Measurements from ENCODE around the gene ANKRD31.
"Not testable (repeated sequence)": the region's sequence is repeated elsewhere in the genome, so short reads cannot be mapped to it uniquely, and the experiment has no call there.

The ANKRD31 gene

GRCh38 chr5:75236322-75237316 is at the start of gene ANKRD31:
ANKRD31 (minus strand) TSS chr5:75236878; CDS start chr5:75236686, 192 bp downstream.
- peak; percentile 82 for DNase-seq

GRCh38 chr5:75286211-75286773 is 49.6 kb upstream of the ANKRD31 start:
- no peak for DNase-seq

GRCh38 chr5:75282581-75282980 is 45.9 kb upstream of the ANKRD31 start:
- no peak for DNase-seq

GRCh38 chr5:75281716-75282465 is 45.2 kb upstream of the ANKRD31 start:
- DNase-seq = no peak

GRCh38 chr5:75279321-75279720 is 42.6 kb upstream of the ANKRD31 start:
- no peak for DNase-seq

GRCh38 chr5:75277463-75277862 is 40.8 kb upstream of the ANKRD31 start:
- peak; percentile 71 for DNase-seq

- DNase-seq = no peak
These were observed 39.1 kb upstream of the ANKRD31 start for GRCh38 chr5:75275756-75276155.

GRCh38 chr5:75275147-75275546 is 38.5 kb upstream of the ANKRD31 start:
- no peak for DNase-seq

GRCh38 chr5:75274486-75274885 is 37.8 kb upstream of the ANKRD31 start:
- no peak for DNase-seq

GRCh38 chr5:75270605-75271004 is 33.9 kb upstream of the ANKRD31 start:
- not testable (repeated sequence) for DNase-seq

GRCh38 chr5:75265731-75266130 is 29.1 kb upstream of the ANKRD31 start:
- no peak for DNase-seq

- no peak for DNase-seq
These were observed 25.6 kb upstream of the ANKRD31 start for GRCh38 chr5:75262271-75262670.

- DNase-seq = no peak
These were observed 24.0 kb upstream of the ANKRD31 start for GRCh38 chr5:75260708-75261107.

- DNase-seq = not testable (repeated sequence)
These were observed 13.8 kb upstream of the ANKRD31 start for GRCh38 chr5:75250452-75250851.

- no peak for DNase-seq
These were observed 8.3 kb upstream of the ANKRD31 start for GRCh38 chr5:75245023-75245422.

GRCh38 chr5:75243510-75243909 is 6.8 kb upstream of the ANKRD31 start:
- DNase-seq = no peak

GRCh38 chr5:75243100-75243499 is 6.4 kb upstream of the ANKRD31 start:
- DNase-seq = no peak

- DNase-seq = no peak
These were observed 5.4 kb upstream of the ANKRD31 start for GRCh38 chr5:75242067-75242466.

- DNase-seq = no peak
These were observed 3.0 kb upstream of the ANKRD31 start for GRCh38 chr5:75239681-75240080.

- no peak for DNase-seq
These were observed 967 bp downstream of the ANKRD31 start for GRCh38 chr5:75235711-75236110.

GRCh38 chr5:75234251-75234650 is 2.4 kb downstream of the ANKRD31 start:
- no peak for DNase-seq

GRCh38 chr5:75226916-75227315 is 9.8 kb downstream of the ANKRD31 start:
- DNase-seq = no peak

GRCh38 chr5:75225506-75225905 is 11.2 kb downstream of the ANKRD31 start:
- DNase-seq = no peak

Measured in NCI-H1436 (cell line).